CD4-positive, alpha-beta T cell (primary cell): ENCODE data around the gene PLEKHO2. TPM values are rescaled to one million over a fixed set of nuclear protein-coding genes. Genes with fewer than 3 reads are reported as not detected.
"Not testable (repeated sequence)": the region's sequence is repeated elsewhere in the genome, so short reads cannot be mapped to it uniquely, and the experiment has no call there.

Source experiments
- ATAC-seq: fragments of 200-7000 bp; cut with Tn5 transposase; one replicate; pipeline ENCODE4 v1.10.0; 2022; ENCODE audit warnings: mild to moderate bottlenecking; ENCODE audit not compliant: poor library complexity
- CTCF ChIA-PET: fragments of 350-600 bp; sonication (Branson Sonifier 250); formaldehyde crosslinking; loops from one replicate; lab custom pipeline; 2021; ENCODE audit warnings: antibody characterized with exemption, inconsistent platforms; lab: Charles Lee
- POLR2A ChIA-PET: fragments of 350-600 bp; sonication (Branson Sonifier 250); formaldehyde crosslinking; loops from one replicate; lab custom pipeline; 2021; ENCODE audit warnings: antibody characterized with exemption, inconsistent platforms; lab: Charles Lee
- DNase-seq, 14 experiments: peaks; one replicate each; pipeline ENCODE4 v3.0.0-alpha.2; 2013 to 2020; ENCODE audit warnings: mixed read lengths in 2 of 14
- H3K27ac ChIP-seq, 2 donors: one replicate each; pipeline versions ENCODE4 v1.5.1 to v1.7.0; 2013; ENCODE audit warnings: low read length in 2 of 2, low read depth in 1 of 2, mild to moderate bottlenecking in 1 of 2
- H3K27me3 ChIP-seq, 2 experiments: 1 replicate in 1 of 2; 2 replicates in 1 of 2; pipeline versions ENCODE4 v1.6.1 to v1.7.0; 2013; ENCODE audit warnings: low read length in 2 of 2, control low read depth in 1 of 2, mild to moderate bottlenecking in 1 of 2, moderate library complexity in 1 of 2; ENCODE audit not compliant: insufficient read depth in 2 of 2, control insufficient read depth in 1 of 2
- H3K36me3 ChIP-seq: one replicate; pipeline ENCODE4 v1.6.1; 2013; ENCODE audit warnings: low read length, control low read depth; ENCODE audit not compliant: insufficient read depth
- H3K4me1 ChIP-seq: one replicate; pipeline ENCODE4 v1.6.1; 2013; ENCODE audit warnings: low read length, control low read depth; ENCODE audit not compliant: insufficient read depth
- H3K4me3 ChIP-seq: one replicate; pipeline ENCODE4 v1.5.1; 2013; ENCODE audit warnings: mild to moderate bottlenecking, low read length, moderate library complexity
- H3K9me3 ChIP-seq, 2 experiments: 1 replicate in 1 of 2; 2 replicates in 1 of 2; pipeline versions ENCODE4 v1.6.1 to v1.7.0; 2013; ENCODE audit warnings: low read length in 2 of 2, mild to moderate bottlenecking in 2 of 2, control low read depth in 1 of 2, moderate library complexity in 1 of 2; ENCODE audit not compliant: control insufficient read depth in 1 of 2, insufficient read depth in 1 of 2
- H3K27ac Mint-ChIP-seq: one replicate; pipeline ENCODE4 v1.8.0; 2020; ENCODE audit warnings: mixed read lengths
- H3K27me3 Mint-ChIP-seq: one replicate; pipeline ENCODE4 v1.8.0; 2021; ENCODE audit warnings: mixed read lengths
- H3K36me3 Mint-ChIP-seq: one replicate; pipeline ENCODE4 v1.8.0; 2021; ENCODE audit warnings: low read depth, mixed read lengths
- H3K4me1 Mint-ChIP-seq: one replicate; pipeline ENCODE4 v1.8.0; 2021; ENCODE audit warnings: low read depth, mixed read lengths
- H3K4me3 Mint-ChIP-seq: one replicate; pipeline ENCODE4 v1.8.0; 2020; ENCODE audit warnings: mild to moderate bottlenecking, mixed read lengths
- H3K9me3 Mint-ChIP-seq: one replicate; pipeline ENCODE4 v1.8.0; 2020; ENCODE audit warnings: mixed read lengths
- intact Hi-C, 2 experiments: fragments of 100-400 bp; cut with DNase I in 1 of 2; cut with micrococcal nuclease in 1 of 2; formaldehyde crosslinking; loops; one replicate each; pipeline versions ENCODE4 v1.15.1 to v1.9.0; 2023 to 2025; cut with DNase I, micrococcal nuclease
- total RNA-seq, 174 experiments: library from RNA in 2 of 174; stranded (reverse) in 2 of 174; gene quantifications; one replicate each; pipeline ENCODE4 v1.2.3 and lab custom pipeline; 2021 to 2026
- TF ChIP-seq, protein P1 (sequence below): fragments of 200-600 bp; IDR thresholded peaks from one replicate; pipeline ENCODE4 v1.8.0; 2022; ENCODE audit warnings: antibody characterized with exemption, mild to moderate bottlenecking

The PLEKHO2 gene
- total RNA-seq, 2 experiments from 2014 or later = 5.6 to 5.9 TPM

DNA sequence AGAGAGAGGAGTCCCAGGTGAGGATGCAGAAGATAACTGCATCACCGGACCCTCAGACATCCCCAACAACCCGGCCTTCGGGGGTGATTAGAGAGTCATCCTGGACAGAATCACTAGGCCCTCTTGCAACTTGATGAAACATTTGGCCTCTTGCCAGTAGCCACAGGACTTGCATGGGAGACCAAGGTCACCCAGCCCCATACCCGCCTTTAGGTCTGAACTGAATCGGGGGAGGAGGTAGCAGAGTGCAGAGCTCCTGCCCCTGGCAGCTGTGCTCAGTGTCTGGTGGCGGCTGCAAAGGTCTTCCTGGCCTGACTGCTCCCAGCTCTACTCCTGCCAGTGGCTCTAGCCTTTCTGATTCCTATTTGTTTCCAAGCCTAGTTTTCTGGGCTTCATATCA lies 28.6 kb upstream of the PLEKHO2 start:
- H3K4me1 ChIP-seq = peaks cover 6% of the 10 kb centered on the region
- no peak overlapping the region for H3K4me3 ChIP-seq
- peaks cover 0 to 3% of the 10 kb centered on the region in 2 experiments for H3K27me3 ChIP-seq
- no peaks in the 10 kb centered on the region for H3K36me3 ChIP-seq
- ChIA-PET CTCF (no interaction called here), POLR2A (no interaction called here)
- TF ChIP-seq, protein P1, sequence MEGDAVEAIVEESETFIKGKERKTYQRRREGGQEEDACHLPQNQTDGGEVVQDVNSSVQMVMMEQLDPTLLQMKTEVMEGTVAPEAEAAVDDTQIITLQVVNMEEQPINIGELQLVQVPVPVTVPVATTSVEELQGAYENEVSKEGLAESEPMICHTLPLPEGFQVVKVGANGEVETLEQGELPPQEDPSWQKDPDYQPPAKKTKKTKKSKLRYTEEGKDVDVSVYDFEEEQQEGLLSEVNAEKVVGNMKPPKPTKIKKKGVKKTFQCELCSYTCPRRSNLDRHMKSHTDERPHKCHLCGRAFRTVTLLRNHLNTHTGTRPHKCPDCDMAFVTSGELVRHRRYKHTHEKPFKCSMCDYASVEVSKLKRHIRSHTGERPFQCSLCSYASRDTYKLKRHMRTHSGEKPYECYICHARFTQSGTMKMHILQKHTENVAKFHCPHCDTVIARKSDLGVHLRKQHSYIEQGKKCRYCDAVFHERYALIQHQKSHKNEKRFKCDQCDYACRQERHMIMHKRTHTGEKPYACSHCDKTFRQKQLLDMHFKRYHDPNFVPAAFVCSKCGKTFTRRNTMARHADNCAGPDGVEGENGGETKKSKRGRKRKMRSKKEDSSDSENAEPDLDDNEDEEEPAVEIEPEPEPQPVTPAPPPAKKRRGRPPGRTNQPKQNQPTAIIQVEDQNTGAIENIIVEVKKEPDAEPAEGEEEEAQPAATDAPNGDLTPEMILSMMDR = no peak
- intact Hi-C loops = no loop called here
- Mint-ChIP-seq H3K4me3 (no peak overlapping the region), H3K9me3 (no peaks in the 10 kb centered on the region), H3K27me3 (no peaks in the 10 kb centered on the region), H3K4me1 (no peaks in the 10 kb centered on the region), H3K36me3 (no peaks in the 10 kb centered on the region), H3K27ac (no peak overlapping the region)
- DNase-seq = no peak
- no peaks in the 10 kb centered on the region for H3K9me3 ChIP-seq
- no peak overlapping the region for H3K27ac ChIP-seq
- ATAC-seq = no peak

DNA sequence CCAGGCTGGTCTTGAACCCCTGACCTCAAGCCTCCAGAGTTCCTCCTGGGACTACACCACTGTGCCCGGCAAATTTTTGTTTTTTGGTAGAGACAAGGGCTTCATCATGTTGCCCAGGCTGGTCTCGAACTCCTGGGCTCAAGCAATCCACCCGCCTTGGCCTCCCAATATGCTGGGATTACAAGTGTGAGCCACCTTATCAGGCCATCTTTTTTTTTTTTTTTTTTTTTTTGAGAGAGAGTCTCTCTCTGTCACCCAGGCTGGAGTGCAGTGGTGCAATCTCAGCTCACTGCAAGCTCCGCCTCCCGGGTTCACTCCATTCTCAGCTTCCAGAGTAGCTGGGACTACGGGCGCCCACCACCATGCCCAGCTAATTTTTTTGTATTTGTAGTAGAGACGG lies 27.4 kb upstream of the PLEKHO2 start:
- H3K4me3 ChIP-seq, H3K27me3 Mint-ChIP-seq, DNase-seq, H3K36me3 ChIP-seq, H3K9me3 ChIP-seq, H3K36me3 Mint-ChIP-seq, intact Hi-C loops, POLR2A ChIA-PET, H3K27ac Mint-ChIP-seq, H3K27me3 ChIP-seq, H3K27ac ChIP-seq, H3K9me3 Mint-ChIP-seq, H3K4me1 Mint-ChIP-seq, H3K4me1 ChIP-seq, ATAC-seq, H3K4me3 Mint-ChIP-seq: not testable (repeated sequence)
- CTCF ChIA-PET = interaction anchor here (1.2 kb wide), 1 partner anchor 21 kb away, joined by 3 read pairs; no protein-coding TSS in a partner anchor

DNA sequence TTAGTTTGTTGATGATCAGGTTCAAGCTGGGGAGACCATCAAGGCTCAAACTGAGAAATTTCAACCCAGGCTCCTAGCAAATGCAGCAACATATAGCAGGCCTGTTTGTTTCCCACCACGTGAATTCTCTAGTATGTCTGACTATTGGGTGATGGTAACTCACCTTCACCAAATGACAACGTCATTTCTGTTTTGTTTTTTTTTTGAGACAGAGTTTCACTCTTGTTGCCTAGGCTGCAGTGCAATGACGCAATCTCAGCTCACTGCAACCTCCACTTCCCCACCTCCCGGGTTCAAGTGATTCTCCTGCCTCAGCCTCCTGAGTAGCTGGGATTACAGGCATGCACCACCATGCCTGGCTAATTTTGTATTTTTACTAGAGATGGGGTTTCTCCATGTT lies 26.8 kb upstream of the PLEKHO2 start:
- POLR2A ChIA-PET, H3K27ac ChIP-seq, H3K4me3 Mint-ChIP-seq, H3K9me3 Mint-ChIP-seq, ATAC-seq, H3K27me3 Mint-ChIP-seq, H3K4me1 ChIP-seq, H3K9me3 ChIP-seq, H3K4me3 ChIP-seq, H3K36me3 ChIP-seq, H3K27ac Mint-ChIP-seq, intact Hi-C loops, H3K36me3 Mint-ChIP-seq, H3K27me3 ChIP-seq, DNase-seq, H3K4me1 Mint-ChIP-seq: not testable (repeated sequence)
- CTCF ChIA-PET = interaction anchor here (0.7 to 1.3 kb wide), 2 partner anchors 80 to 94 kb away, joined by 3 to 5 read pairs; no protein-coding TSS in a partner anchor

DNA sequence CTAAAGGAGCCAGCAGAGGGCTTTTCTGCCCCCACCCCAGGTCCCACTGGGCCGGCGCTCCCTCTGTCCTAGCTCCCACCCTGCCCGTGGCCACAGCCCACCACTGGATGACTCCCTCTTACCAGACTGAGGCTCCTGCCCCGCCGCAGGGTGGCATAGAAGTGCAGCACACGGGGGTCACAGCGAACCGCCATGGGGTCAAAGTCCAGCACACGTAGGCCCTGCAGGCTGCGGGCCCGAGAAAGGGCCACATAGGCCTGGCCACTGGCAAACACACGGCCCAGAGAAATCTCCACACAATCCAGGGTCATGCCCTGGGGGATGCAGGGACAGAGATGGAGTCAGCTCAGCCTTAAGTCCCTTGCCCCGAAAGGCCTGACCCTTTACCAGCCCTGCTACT lies 25.3 kb upstream of the PLEKHO2 start:
- H3K27ac ChIP-seq = no peak overlapping the region
- no peaks in the 10 kb centered on the region for H3K9me3 ChIP-seq
- no peaks in the 10 kb centered on the region for H3K4me1 ChIP-seq
- Mint-ChIP-seq H3K36me3 (no peaks in the 10 kb centered on the region), H3K27me3 (no peaks in the 10 kb centered on the region), H3K4me1 (no peaks in the 10 kb centered on the region), H3K9me3 (no peaks in the 10 kb centered on the region), H3K4me3 (no peak overlapping the region), H3K27ac (no peak overlapping the region)
- ChIA-PET POLR2A (no interaction called here), CTCF (no interaction called here)
- ATAC-seq = no peak
- no peaks in the 10 kb centered on the region for H3K36me3 ChIP-seq
- TF ChIP-seq, protein P1 = no peak
- H3K4me3 ChIP-seq = no peak overlapping the region
- no peak for DNase-seq
- intact Hi-C loops = no loop called here
- no peaks in the 10 kb centered on the region for H3K27me3 ChIP-seq
